ENCODE data around the gene WASHC4.

The WASHC4 gene

DNA sequence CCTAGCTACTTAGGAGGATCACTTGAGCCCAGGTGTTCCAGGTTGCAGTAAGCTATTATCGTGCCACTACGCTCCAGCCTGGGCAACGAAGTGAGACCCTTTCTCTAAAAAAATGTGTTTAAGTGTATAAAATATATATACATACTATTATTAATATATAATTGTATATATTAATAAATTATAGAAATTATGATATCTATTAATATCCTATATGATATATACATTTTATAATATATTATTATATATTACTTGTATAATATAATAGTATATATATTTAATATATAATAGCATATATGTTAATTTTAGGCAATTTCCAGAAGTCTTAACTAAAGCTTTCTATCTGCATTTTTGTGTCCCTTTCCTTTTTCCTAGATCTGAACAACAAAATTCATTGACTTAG is 35.5 kb upstream of the WASHC4 start:
- H3K4me3 ChIP-seq (ENCODE audit: low read depth, low read length), result no peak overlapping the region
- DNase-seq (ENCODE audit: low read depth), result no peak
- TF ChIP-seq, protein P1, sequence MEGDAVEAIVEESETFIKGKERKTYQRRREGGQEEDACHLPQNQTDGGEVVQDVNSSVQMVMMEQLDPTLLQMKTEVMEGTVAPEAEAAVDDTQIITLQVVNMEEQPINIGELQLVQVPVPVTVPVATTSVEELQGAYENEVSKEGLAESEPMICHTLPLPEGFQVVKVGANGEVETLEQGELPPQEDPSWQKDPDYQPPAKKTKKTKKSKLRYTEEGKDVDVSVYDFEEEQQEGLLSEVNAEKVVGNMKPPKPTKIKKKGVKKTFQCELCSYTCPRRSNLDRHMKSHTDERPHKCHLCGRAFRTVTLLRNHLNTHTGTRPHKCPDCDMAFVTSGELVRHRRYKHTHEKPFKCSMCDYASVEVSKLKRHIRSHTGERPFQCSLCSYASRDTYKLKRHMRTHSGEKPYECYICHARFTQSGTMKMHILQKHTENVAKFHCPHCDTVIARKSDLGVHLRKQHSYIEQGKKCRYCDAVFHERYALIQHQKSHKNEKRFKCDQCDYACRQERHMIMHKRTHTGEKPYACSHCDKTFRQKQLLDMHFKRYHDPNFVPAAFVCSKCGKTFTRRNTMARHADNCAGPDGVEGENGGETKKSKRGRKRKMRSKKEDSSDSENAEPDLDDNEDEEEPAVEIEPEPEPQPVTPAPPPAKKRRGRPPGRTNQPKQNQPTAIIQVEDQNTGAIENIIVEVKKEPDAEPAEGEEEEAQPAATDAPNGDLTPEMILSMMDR (IDR thresholded peaks at IDR 0.05; ENCODE audit: insufficient read depth, low read depth, low read length, missing control alignments), result no peak

DNA sequence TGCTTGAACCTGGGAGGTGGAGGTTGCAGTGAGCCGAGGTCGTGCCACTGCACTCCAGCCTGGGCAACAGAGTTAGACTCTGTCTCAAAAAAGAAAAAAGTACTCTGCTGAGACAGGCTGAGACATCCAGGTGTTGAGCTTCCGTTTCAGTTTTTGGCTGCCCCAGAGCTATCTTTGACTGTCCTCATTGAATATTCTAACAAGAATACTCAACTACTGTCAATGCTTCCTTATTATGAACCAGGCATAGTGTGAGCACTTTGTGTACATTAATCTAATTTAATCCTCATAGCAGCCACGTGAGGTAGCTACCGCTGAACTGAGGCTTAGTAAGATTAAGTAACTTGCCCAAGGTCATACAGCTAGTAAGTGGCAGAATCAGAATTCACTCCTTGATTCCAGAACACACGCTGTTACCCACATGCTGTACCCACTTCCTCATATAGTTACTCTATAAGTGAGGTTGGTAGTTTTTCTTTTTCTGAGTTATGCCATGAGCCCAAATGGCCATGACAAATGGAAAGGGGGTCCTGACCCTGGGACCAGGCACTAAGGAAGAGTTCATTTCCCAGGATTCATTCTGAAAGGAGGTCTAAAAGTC is 34.5 kb upstream of the WASHC4 start:
- DNase-seq (ENCODE audit: low read depth), result no peak
- TF ChIP-seq, protein P1 (IDR thresholded peaks at IDR 0.05; ENCODE audit: insufficient read depth, low read depth, low read length, missing control alignments), result no peak
- H3K4me3 ChIP-seq (ENCODE audit: low read depth, low read length), result no peak overlapping the region

DNA sequence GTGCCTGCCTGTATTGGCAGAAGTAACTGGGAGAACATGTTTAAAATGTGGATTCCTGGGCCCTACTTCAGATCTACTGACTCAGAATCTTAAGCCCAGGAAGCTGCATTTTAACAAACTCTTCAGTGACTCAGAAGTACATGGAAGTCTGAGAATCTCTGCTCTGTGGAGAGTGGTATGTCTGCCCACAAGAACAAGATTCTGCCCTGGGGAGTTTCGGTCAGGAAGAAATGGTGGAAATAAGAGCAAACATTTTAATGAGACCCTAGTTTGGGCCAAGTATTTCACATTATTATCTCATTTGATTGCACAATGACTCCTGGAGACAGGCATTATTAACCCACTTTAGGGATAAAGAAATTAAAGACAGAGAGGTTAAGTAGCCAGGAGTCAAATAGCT is 31.4 kb upstream of the WASHC4 start:
- DNase-seq (ENCODE audit: low read depth), result no peak
- H3K4me3 ChIP-seq (ENCODE audit: low read depth, low read length), result no peak overlapping the region
- TF ChIP-seq, protein P1 (IDR thresholded peaks at IDR 0.05; ENCODE audit: insufficient read depth, low read depth, low read length, missing control alignments), result no peak

DNA sequence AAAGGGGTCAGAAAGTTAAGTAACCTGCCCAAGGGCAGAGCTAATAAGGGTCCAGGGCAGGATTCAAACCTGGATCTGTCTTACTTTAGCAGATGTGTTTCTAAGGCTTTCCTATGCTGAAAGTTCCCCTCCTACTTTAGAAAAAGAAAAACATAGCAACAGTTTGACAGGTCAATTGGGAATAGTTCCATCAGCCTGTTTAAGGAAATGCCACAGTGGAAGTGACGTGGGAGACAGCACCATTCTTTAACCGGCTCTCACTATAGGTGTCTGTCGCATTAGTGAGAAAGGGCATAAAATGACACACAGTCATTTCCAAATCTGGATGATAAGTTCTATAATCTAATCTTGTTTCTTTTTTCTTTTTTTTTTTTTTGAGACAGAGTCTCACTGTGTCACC is 30.6 kb upstream of the WASHC4 start:
- TF ChIP-seq, protein P1 (IDR thresholded peaks at IDR 0.05; ENCODE audit: insufficient read depth, low read depth, low read length, missing control alignments), result no peak

DNA sequence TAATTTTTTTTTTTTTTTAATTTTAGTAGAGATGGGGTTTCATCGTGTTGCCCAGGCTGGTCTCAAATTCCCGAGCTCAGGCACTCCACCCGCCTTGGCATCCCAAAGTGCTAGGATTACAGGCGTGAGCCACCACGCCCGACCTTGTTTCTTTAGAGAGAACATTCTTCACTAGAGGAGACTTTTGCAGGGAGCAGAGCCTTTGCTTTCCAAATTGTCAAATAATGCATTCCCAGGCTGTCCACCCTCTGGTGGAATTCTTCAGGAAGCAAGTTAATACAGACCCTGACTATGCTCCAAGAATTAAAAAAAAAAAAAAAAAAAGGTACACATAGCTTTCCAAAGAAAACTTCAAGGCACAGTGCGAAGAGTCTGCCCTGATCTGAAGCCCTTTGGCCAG is 30.1 kb upstream of the WASHC4 start:
- no peak overlapping the region for H3K4me3 ChIP-seq (ENCODE audit: low read depth, low read length)
- TF ChIP-seq, protein P1 (IDR thresholded peaks at IDR 0.05; ENCODE audit: insufficient read depth, low read depth, low read length, missing control alignments), result no peak
- no peak for DNase-seq (ENCODE audit: low read depth)

More for the DNA sequence above, 30.6 kb upstream of the WASHC4 start:
- H3K4me3 ChIP-seq (ENCODE audit: low read depth, low read length), result no peak overlapping the region
- no peak for DNase-seq (ENCODE audit: low read depth)

DNA sequence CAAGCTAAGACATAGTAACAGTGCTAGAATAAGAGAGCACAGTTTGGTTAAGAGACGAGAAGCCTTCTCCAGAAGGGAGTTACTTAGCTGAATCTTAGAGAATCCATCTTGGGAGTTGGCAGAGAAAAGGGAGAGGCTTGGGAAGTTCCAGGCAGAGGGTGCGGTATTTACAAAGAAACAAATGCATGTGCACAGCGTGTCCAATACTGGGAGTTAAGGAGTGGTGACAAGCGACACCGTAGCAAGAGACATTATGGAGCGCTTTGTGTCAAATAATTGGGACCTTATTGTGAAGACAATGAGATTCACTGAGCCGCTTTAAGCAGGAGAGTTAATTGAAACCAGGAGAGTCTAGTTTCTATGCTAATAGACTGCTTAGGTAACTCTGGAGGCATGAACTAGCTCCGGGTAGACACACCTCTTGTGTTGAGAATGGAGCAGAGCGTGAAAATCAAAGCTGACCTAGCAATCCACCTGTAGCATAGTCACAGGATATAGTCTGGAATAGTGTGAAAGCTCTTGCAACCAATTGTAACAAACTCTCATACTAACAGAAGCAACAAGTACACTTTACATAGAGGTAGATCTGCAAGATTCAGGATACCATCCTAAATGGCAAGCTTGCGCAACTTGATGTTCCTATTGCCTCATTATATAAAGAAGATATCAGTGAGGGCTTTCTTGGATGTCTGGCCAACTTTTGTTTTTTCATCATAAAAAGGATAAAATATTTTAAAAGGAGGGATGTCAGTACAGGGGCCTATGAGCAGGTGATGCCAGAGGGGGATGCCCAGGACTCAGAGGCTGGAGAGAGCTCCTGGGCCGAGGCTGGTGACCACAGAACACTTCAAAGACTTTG is 28.6 kb upstream of the WASHC4 start:
- TF ChIP-seq, protein P1 (IDR thresholded peaks at IDR 0.05; ENCODE audit: insufficient read depth, low read depth, low read length, missing control alignments), result no peak
- H3K4me3 ChIP-seq (ENCODE audit: low read depth, low read length), result no peak overlapping the region
- no peak for DNase-seq (ENCODE audit: low read depth)

Measured in GM12865 (cell line).